ENCODE data around the gene SLITRK2.

Gene SLITRK2

GRCh38 chrX:145817331-145818185, at the start of gene SLITRK2:
Gene SLITRK2 (plus strand): TSS chrX:145817829. CDS start chrX:145822426, 4,597 bp downstream.
- no peak for DNase-seq (ENCODE audit: low read depth in 2 of 2)

GRCh38 chrX:145773006-145773405, 44.6 kb upstream of the SLITRK2 start:
- no peak for DNase-seq (ENCODE audit: low read depth in 2 of 2)

GRCh38 chrX:145792281-145792680, 25.3 kb upstream of the SLITRK2 start:
- DNase-seq (ENCODE audit: low read depth in 2 of 2), result no peak

GRCh38 chrX:145803508-145803907, 14.1 kb upstream of the SLITRK2 start:
- DNase-seq (ENCODE audit: low read depth in 2 of 2), result no peak

GRCh38 chrX:145813081-145813480, 4.5 kb upstream of the SLITRK2 start:
- no peak for DNase-seq (ENCODE audit: low read depth in 2 of 2)

- DNase-seq (ENCODE audit: low read depth in 2 of 2), result no peak
Observed at GRCh38 chrX:145816601-145817315, 871 bp upstream of the SLITRK2 start.

GRCh38 chrX:145818186-145819113, 821 bp downstream of the SLITRK2 start:
- no peak for DNase-seq (ENCODE audit: low read depth in 2 of 2)

GRCh38 chrX:145820825-145821224, 3.2 kb downstream of the SLITRK2 start:
- no peak for DNase-seq (ENCODE audit: low read depth in 2 of 2)

- DNase-seq (ENCODE audit: low read depth in 2 of 2), result no peak
Observed at GRCh38 chrX:145821291-145821897, 3.8 kb downstream of the SLITRK2 start.

- DNase-seq (ENCODE audit: low read depth in 2 of 2), result no peak
Observed at GRCh38 chrX:145821898-145822571, 4.4 kb downstream of the SLITRK2 start.

- DNase-seq (ENCODE audit: low read depth in 2 of 2), result no peak
Observed at GRCh38 chrX:145823132-145823531, 5.5 kb downstream of the SLITRK2 start.

GRCh38 chrX:145825896-145826295, 8.3 kb downstream of the SLITRK2 start:
- no peak for DNase-seq (ENCODE audit: low read depth in 2 of 2)

GRCh38 chrX:145826466-145826865, 8.8 kb downstream of the SLITRK2 start:
- DNase-seq (ENCODE audit: low read depth in 2 of 2), result no peak

- DNase-seq (ENCODE audit: low read depth in 2 of 2), result no peak
Observed at GRCh38 chrX:145832796-145833195, 15.2 kb downstream of the SLITRK2 start.

GRCh38 chrX:145840531-145840930, 22.9 kb downstream of the SLITRK2 start:
- DNase-seq (ENCODE audit: low read depth in 2 of 2), result no peak

- no peak for DNase-seq (ENCODE audit: low read depth in 2 of 2)
Observed at GRCh38 chrX:145843146-145843904, 25.7 kb downstream of the SLITRK2 start.

- no peak for DNase-seq (ENCODE audit: low read depth in 2 of 2)
Observed at GRCh38 chrX:145844886-145845285, 27.3 kb downstream of the SLITRK2 start.

- no peak for DNase-seq (ENCODE audit: low read depth in 2 of 2)
Observed at GRCh38 chrX:145848448-145848847, 30.8 kb downstream of the SLITRK2 start.

GRCh38 chrX:145848857-145849256, 31.2 kb downstream of the SLITRK2 start:
- DNase-seq (ENCODE audit: low read depth in 2 of 2), result no peak

- DNase-seq (ENCODE audit: low read depth in 2 of 2), result no peak
Observed at GRCh38 chrX:145853181-145853580, 35.6 kb downstream of the SLITRK2 start.

All from stimulated activated CD8-positive, alpha-beta memory T cell treated with anti-CD3 and anti-CD28 coated beads, Interleukin-15, amount 100 ng/mL, for 4 hours (primary cell).